ENCODE data around the gene HTR3D.
"Not testable (repeated sequence)": the region's sequence is repeated elsewhere in the genome, so short reads cannot be mapped to it uniquely, and the experiment has no call there.

Gene HTR3D

GRCh38 chr3:184068344-184068743 lies 36.8 kb downstream of the HTR3D start:
- WGBS, 2 experiments, result 85 to 87% methylated on average over 4 to 5 of the region's 5 CpGs
- Histone ChIP-seq H3K36me3 (ENCODE audit: control insufficient read depth, insufficient read depth, low read length) (no peaks in the 10 kb centered on the region), H3K4me1 (ENCODE audit: control insufficient read depth, insufficient read depth, low read length) (no peaks in the 10 kb centered on the region), H3K4me3 (ENCODE audit: insufficient read depth, low read depth, low read length) (no peak overlapping the region), H3K27me3 (ENCODE audit: control insufficient read depth, insufficient read depth, low read length, poor library complexity, severe bottlenecking) (no peaks in the 10 kb centered on the region), H3K27ac (ENCODE audit: insufficient read depth, low read depth, low read length, poor library complexity, severe bottlenecking) (no peak overlapping the region), H3K9me3 (ENCODE audit: control insufficient read depth, low read length) (peaks cover 2% of the 10 kb centered on the region)

GRCh38 chr3:184071142-184071541 lies 39.6 kb downstream of the HTR3D start:
- not testable (repeated sequence) for H3K36me3 ChIP-seq (ENCODE audit: control insufficient read depth, insufficient read depth, low read length); H3K27me3 ChIP-seq (ENCODE audit: control insufficient read depth, insufficient read depth, low read length, poor library complexity, severe bottlenecking); H3K27ac ChIP-seq (ENCODE audit: insufficient read depth, low read depth, low read length, poor library complexity, severe bottlenecking); H3K9me3 ChIP-seq (ENCODE audit: control insufficient read depth, low read length); H3K4me1 ChIP-seq (ENCODE audit: control insufficient read depth, insufficient read depth, low read length); H3K4me3 ChIP-seq (ENCODE audit: insufficient read depth, low read depth, low read length)
- WGBS, 2 experiments, result 91 to 96% methylated on average over 7 of the region's 7 CpGs

- 82 to 84% methylated on average over 4 of the region's 4 CpGs for WGBS, 2 experiments
- Histone ChIP-seq H3K36me3 (ENCODE audit: control insufficient read depth, insufficient read depth, low read length) (no peaks in the 10 kb centered on the region), H3K4me3 (ENCODE audit: insufficient read depth, low read depth, low read length) (no peak overlapping the region)
Observed at GRCh38 chr3:184073621-184074020, 42.1 kb downstream of the HTR3D start.

GRCh38 chr3:184075901-184076300 lies 44.4 kb downstream of the HTR3D start:
- Histone ChIP-seq H3K4me3 (ENCODE audit: insufficient read depth, low read depth, low read length) (no peak overlapping the region), H3K9me3 (ENCODE audit: control insufficient read depth, low read length) (peaks cover 2% of the 10 kb centered on the region), H3K36me3 (ENCODE audit: control insufficient read depth, insufficient read depth, low read length) (no peaks in the 10 kb centered on the region), H3K4me1 (ENCODE audit: control insufficient read depth, insufficient read depth, low read length) (no peaks in the 10 kb centered on the region), H3K27me3 (ENCODE audit: control insufficient read depth, insufficient read depth, low read length, poor library complexity, severe bottlenecking) (no peaks in the 10 kb centered on the region), H3K27ac (ENCODE audit: insufficient read depth, low read depth, low read length, poor library complexity, severe bottlenecking) (no peak overlapping the region)
- WGBS, 2 experiments, result 88 to 90% methylated on average over 6 of the region's 6 CpGs

More at GRCh38 chr3:184073621-184074020, 42.1 kb downstream of the HTR3D start:
- Histone ChIP-seq H3K27me3 (ENCODE audit: control insufficient read depth, insufficient read depth, low read length, poor library complexity, severe bottlenecking) (no peaks in the 10 kb centered on the region), H3K4me1 (ENCODE audit: control insufficient read depth, insufficient read depth, low read length) (no peaks in the 10 kb centered on the region), H3K27ac (ENCODE audit: insufficient read depth, low read depth, low read length, poor library complexity, severe bottlenecking) (no peak overlapping the region), H3K9me3 (ENCODE audit: control insufficient read depth, low read length) (peaks cover 2% of the 10 kb centered on the region)

- 65 to 66% methylated on average over 5 of the region's 5 CpGs for WGBS, 2 experiments
- no peaks in the 10 kb centered on the region for H3K27me3 ChIP-seq (ENCODE audit: control insufficient read depth, insufficient read depth, low read length, poor library complexity, severe bottlenecking)
Observed at GRCh38 chr3:184077881-184078280, 46.3 kb downstream of the HTR3D start.

GRCh38 chr3:184078851-184079250 lies 47.3 kb downstream of the HTR3D start:
- no peaks in the 10 kb centered on the region for H3K27me3 ChIP-seq (ENCODE audit: control insufficient read depth, insufficient read depth, low read length, poor library complexity, severe bottlenecking)
- no peaks in the 10 kb centered on the region for H3K36me3 ChIP-seq (ENCODE audit: control insufficient read depth, insufficient read depth, low read length)
- H3K4me3 ChIP-seq (ENCODE audit: insufficient read depth, low read depth, low read length), result no peak overlapping the region
- no peaks in the 10 kb centered on the region for H3K4me1 ChIP-seq (ENCODE audit: control insufficient read depth, insufficient read depth, low read length)
- no peak overlapping the region for H3K27ac ChIP-seq (ENCODE audit: insufficient read depth, low read depth, low read length, poor library complexity, severe bottlenecking)
- WGBS, 2 experiments, result 95 to 96% methylated on average over 3 of the region's 3 CpGs
- H3K9me3 ChIP-seq (ENCODE audit: control insufficient read depth, low read length), result no peaks in the 10 kb centered on the region

More at GRCh38 chr3:184077881-184078280, 46.3 kb downstream of the HTR3D start:
- H3K27ac ChIP-seq (ENCODE audit: insufficient read depth, low read depth, low read length, poor library complexity, severe bottlenecking), result no peak overlapping the region
- no peaks in the 10 kb centered on the region for H3K9me3 ChIP-seq (ENCODE audit: control insufficient read depth, low read length)
- no peak overlapping the region for H3K4me3 ChIP-seq (ENCODE audit: insufficient read depth, low read depth, low read length)
- H3K4me1 ChIP-seq (ENCODE audit: control insufficient read depth, insufficient read depth, low read length), result no peaks in the 10 kb centered on the region
- no peaks in the 10 kb centered on the region for H3K36me3 ChIP-seq (ENCODE audit: control insufficient read depth, insufficient read depth, low read length)

GRCh38 chr3:184081116-184081830 lies 49.7 kb downstream of the HTR3D start:
- Histone ChIP-seq H3K4me1 (ENCODE audit: control insufficient read depth, insufficient read depth, low read length) (no peaks in the 10 kb centered on the region), H3K4me3 (ENCODE audit: insufficient read depth, low read depth, low read length) (no peak overlapping the region), H3K27me3 (ENCODE audit: control insufficient read depth, insufficient read depth, low read length, poor library complexity, severe bottlenecking) (no peaks in the 10 kb centered on the region), H3K9me3 (ENCODE audit: control insufficient read depth, low read length) (no peaks in the 10 kb centered on the region), H3K27ac (ENCODE audit: insufficient read depth, low read depth, low read length, poor library complexity, severe bottlenecking) (no peak overlapping the region), H3K36me3 (ENCODE audit: control insufficient read depth, insufficient read depth, low read length) (no peaks in the 10 kb centered on the region)
- WGBS, 2 experiments, result 91 to 95% methylated on average over 16 of the region's 16 CpGs

- Histone ChIP-seq H3K9me3 (ENCODE audit: control insufficient read depth, low read length) (no peaks in the 10 kb centered on the region), H3K4me1 (ENCODE audit: control insufficient read depth, insufficient read depth, low read length) (no peaks in the 10 kb centered on the region), H3K27me3 (ENCODE audit: control insufficient read depth, insufficient read depth, low read length, poor library complexity, severe bottlenecking) (no peaks in the 10 kb centered on the region), H3K36me3 (ENCODE audit: control insufficient read depth, insufficient read depth, low read length) (no peaks in the 10 kb centered on the region), H3K4me3 (ENCODE audit: insufficient read depth, low read depth, low read length) (no peak overlapping the region), H3K27ac (ENCODE audit: insufficient read depth, low read depth, low read length, poor library complexity, severe bottlenecking) (no peak overlapping the region)
- 95 to 96% methylated on average over 10 of the region's 10 CpGs for WGBS, 2 experiments
Observed at GRCh38 chr3:184082034-184082433, 50.5 kb downstream of the HTR3D start.

GRCh38 chr3:184082465-184082864 lies 50.9 kb downstream of the HTR3D start:
- 91 to 93% methylated on average over 2 of the region's 2 CpGs for WGBS, 2 experiments
- no peak overlapping the region for H3K4me3 ChIP-seq (ENCODE audit: insufficient read depth, low read depth, low read length)
- H3K36me3 ChIP-seq (ENCODE audit: control insufficient read depth, insufficient read depth, low read length), result no peaks in the 10 kb centered on the region
- no peaks in the 10 kb centered on the region for H3K27me3 ChIP-seq (ENCODE audit: control insufficient read depth, insufficient read depth, low read length, poor library complexity, severe bottlenecking)
- H3K4me1 ChIP-seq (ENCODE audit: control insufficient read depth, insufficient read depth, low read length), result no peaks in the 10 kb centered on the region
- H3K9me3 ChIP-seq (ENCODE audit: control insufficient read depth, low read length), result no peaks in the 10 kb centered on the region
- no peak overlapping the region for H3K27ac ChIP-seq (ENCODE audit: insufficient read depth, low read depth, low read length, poor library complexity, severe bottlenecking)

GRCh38 chr3:184085389-184085852 lies 53.9 kb downstream of the HTR3D start:
- 91 to 93% methylated on average over 3 of the region's 3 CpGs for WGBS, 2 experiments
- Histone ChIP-seq H3K4me1 (ENCODE audit: control insufficient read depth, insufficient read depth, low read length) (no peaks in the 10 kb centered on the region), H3K27me3 (ENCODE audit: control insufficient read depth, insufficient read depth, low read length, poor library complexity, severe bottlenecking) (no peaks in the 10 kb centered on the region), H3K9me3 (ENCODE audit: control insufficient read depth, low read length) (no peaks in the 10 kb centered on the region), H3K36me3 (ENCODE audit: control insufficient read depth, insufficient read depth, low read length) (no peaks in the 10 kb centered on the region), H3K27ac (ENCODE audit: insufficient read depth, low read depth, low read length, poor library complexity, severe bottlenecking) (no peak overlapping the region), H3K4me3 (ENCODE audit: insufficient read depth, low read depth, low read length) (no peak overlapping the region)
